ENCODE measurements around the gene ANTKMT.
"Not testable (repeated sequence)": the region's sequence is repeated elsewhere in the genome, so short reads cannot be mapped to it uniquely, and the experiment has no call there.

The ANTKMT gene

DNA sequence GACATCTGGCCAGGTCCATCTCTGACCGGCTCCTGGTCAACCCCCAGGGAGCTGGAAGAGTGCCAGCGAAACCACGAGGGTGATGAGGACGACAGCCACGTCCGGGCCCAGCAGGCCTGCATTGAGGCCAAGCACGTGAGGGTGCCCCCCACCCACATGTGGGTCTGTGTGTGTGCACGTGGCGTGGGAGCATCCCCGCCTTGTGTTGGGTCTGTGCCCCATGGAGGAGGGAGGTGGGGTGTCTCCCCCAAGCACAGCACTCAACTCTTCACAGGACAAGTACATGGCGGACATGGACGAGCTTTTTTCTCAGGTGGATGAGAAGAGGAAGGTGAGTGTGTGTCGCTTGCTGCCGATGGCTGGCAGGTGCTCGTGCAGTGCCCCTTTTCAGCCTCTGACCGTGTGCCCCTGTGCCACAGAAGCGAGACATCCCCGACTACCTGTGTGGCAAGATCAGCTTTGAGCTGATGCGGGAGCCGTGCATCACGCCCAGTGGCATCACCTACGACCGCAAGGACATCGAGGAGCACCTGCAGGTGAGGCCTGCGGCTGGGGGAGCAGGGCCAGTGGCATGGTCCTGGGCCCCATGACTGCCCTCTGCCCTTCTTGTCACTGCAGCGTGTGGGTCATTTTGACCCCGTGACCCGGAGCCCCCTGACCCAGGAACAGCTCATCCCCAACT lies 39.1 kb upstream of the ANTKMT start:
- DNase-seq = no peak

DNA sequence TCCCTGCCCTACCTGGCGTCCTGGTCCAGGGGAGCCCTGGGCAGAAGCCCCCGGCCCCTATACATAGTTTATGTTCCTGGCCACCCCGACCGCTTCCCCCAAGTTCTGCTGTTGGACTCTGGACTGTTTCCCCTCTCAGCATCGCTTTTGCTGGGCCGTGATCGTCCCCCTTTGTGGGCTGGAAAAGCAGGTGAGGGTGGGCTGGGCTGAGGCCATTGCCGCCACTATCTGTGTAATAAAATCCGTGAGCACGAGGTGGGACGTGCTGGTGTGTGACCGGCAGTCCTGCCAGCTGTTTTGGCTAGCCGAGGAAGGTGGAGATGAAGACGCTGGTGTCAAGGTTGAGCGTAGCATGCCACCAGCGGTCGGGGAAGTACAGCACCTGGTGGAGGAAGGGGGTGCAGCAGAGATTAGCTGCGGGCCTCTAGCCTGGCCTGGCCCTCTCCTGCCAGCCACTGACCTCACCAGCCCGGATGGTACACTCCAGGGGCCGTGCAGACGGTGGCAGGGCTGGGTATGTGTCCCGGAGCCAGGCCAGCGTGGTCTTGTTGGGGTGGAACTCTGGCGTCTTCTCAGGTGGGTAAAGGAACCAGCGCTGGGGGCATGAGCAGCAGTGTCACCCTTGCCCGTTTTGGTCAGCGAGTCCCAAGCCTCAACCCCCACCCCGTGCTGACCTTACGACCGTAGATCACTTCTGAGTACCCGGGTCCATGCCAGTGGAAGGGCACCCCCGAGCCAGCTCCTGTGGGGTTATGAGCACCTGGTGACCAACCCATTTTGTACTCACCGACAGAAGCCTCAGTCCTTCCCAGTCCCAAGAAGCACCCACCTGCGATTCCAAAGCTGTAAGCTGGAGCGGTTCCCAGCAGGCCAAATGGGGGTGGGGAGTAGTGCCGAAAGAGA lies 38.2 kb upstream of the ANTKMT start:
- no peak for DNase-seq

DNA sequence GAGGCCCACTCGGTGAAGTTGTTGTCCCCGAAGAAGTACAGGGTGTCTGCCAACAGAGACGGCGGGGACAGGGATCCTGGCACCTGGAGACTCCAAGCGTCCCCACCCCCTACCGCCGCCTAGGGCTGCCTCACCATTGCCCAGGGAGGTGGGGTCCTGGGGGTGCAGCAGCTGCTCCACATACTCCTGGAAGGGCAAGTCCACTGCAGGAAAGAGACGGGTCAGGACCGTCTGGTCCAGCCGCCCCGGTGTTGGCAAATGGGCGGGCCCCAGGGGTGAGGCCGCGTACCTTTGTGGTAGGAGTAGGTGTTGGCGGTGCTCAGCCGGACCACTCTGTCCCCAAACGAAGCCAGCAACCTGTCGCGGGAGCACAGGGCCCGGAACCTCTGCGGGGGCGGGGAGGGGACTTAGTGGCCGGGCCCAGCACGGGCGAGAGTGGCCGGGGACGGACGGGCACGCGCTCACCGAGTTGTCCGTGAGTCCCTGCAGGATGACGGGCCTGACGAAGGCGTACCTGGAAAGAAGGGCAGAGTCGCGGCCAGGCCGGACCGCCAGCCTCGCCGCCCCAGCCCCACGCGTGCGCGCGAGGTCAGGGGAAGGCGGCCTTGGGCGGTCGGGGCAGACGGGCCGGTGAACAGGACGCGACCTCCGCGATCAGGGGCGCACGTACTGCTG lies 37.4 kb upstream of the ANTKMT start:
- no peak for DNase-seq

DNA sequence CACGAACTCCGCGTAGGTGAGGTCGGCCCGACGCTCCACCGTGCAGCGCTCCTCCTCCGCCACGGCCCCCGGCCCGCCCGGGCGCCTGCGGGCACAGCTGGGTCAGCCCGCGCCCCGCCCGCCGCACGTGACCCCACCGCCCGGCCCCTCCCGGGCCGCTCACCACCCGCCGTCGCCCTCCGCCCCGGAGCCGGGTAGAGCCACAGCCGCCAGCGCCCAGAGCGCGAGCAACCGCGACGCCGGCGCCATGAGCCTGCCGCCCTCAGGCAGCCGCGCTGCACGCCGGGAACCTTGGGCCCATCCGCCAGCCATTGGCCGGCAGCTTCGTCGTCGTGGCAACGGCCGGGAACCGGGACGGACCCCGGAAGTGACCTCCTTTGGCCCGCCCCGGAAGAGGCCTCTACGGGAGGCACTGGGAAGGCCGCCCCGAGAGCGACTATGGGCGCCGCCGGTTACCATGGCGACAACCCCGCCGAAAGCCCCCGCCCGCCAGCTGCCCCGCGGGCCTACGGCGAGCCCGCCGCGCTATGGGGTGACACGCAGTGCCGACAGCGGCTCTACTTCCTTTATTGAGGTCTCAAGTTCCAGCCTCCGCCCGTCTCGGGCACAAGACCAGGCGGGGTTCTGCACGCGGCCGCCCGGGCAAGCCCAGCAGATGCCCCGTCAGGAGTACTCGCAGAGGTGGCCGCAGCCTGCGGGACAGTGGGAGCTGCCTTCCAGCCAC lies 36.7 kb upstream of the ANTKMT start, which contains the start of gene JMJD8:
Gene JMJD8, minus strand, starts transcription at position 264 of the 724 bp plus-strand sequence. Its CDS starts 15 bp downstream, at position 249.
- peak; percentile 82 to 97 for DNase-seq

DNA sequence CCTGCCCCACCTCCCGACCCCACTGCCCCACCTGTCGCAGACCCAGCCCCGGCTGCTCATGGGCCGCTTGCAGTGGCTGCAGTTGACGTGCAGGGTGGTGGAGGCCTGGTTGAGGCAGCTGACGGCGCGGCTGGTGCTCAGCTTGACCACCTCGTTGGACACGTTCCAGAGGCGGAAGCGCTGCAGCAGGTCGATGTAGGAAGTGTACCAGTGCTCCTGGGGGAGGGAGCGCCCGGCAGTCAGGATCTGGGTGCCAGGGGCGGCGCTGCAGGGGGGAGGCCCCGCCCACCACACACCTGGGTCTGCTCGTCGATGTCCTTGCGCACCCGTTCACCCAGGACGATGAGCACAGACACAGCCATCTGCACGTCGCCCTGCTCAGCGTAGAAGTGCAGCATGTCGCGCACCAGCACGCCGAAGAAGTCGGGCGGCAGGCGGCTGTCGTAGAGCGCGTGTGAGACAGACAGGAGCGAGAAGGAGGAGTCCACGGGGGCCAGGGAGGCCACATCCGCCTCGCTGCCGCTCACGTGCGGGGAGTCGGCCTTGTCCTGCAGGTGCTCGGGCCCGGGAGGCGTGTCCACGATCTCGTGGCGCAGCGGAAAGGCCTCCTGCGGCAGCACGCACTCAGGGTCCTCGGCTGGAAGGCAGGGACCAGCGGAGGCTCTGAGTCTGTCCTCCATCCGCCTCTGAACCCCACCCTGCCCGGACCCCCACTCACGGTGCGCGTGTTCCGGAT lies 35.8 kb upstream of the ANTKMT start:
- DNase-seq = no peak

DNA sequence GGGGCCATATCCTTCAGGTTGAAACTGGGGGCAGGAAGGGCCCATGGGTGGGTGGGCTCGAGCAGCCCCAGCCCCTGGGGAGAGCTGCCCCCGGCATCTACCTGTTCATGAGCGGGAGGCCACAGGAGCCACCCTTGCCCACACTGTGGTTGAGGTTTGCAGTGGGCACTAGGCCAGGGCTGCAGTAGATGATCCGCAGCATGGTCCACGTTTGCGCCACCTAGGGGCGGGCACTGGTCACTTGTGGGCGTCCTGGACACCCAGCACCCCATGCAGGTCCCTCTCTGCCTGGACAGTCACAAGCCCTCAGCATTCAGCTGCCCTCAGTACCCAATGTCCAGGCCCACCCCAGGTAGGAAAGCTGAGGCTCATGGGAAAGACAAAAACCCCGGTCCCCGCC lies 35.0 kb upstream of the ANTKMT start:
- peak in 1 of 2 experiments; percentile 27 for DNase-seq

DNA sequence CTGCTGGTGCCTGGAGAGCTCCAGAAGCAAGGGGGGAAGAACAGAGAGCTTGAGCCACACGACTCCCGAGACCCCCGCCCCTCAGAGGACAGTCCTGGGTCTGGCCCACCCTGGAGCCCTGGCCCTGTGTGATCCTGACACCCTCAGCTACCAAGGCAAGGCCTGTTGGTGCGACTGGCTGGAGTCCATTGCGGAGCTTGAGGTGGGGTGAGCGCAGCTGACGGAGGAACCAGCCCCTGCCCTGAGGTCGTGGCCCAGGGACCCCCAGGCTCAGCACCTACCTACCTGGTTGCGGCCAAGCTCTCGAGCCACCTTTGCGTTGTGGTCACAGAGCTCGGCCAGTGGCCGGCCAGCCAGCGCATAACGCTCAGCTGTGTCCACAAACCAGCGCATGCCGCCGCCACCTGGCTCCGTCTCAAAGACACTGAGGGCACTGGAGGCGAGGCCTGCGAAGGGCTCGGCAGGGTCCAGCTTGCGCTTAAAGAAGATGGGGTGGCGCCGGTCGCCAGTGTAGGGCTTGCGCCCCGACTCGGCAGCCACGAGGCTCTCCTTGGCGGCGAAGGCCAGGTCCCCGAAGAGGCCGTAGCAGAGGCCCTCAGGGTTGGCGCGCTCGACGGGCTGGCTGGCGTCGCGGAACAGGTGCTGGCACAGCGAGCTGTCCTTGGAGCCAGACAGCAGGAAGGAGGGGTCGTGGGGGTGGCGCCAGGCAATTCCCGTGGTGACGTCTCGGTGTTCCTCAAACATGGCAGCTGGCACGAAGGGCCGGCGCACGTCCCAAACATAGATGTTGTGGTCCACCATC lies 34.3 kb upstream of the ANTKMT start:
- no peak for DNase-seq

DNA sequence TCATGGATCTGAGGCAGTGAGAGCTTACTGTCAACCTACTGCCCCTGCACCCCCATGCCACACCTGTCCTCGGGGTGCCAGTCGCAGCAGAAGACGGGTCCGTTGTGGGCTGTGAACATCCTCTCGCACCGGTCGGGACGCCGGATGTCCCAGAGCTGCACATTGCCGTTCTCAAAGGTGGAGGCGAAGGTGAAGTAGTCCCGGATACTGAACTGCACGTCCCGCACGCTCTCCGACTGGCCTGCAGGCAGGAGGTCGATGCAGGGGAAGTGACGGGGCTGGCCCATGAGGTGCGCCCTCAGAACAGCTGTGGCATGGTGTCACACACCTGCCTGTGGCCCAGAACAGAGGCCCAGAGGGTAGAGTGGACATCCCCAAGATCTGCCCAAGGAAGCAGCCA lies 33.4 kb upstream of the ANTKMT start:
- DNase-seq = no peak

DNA sequence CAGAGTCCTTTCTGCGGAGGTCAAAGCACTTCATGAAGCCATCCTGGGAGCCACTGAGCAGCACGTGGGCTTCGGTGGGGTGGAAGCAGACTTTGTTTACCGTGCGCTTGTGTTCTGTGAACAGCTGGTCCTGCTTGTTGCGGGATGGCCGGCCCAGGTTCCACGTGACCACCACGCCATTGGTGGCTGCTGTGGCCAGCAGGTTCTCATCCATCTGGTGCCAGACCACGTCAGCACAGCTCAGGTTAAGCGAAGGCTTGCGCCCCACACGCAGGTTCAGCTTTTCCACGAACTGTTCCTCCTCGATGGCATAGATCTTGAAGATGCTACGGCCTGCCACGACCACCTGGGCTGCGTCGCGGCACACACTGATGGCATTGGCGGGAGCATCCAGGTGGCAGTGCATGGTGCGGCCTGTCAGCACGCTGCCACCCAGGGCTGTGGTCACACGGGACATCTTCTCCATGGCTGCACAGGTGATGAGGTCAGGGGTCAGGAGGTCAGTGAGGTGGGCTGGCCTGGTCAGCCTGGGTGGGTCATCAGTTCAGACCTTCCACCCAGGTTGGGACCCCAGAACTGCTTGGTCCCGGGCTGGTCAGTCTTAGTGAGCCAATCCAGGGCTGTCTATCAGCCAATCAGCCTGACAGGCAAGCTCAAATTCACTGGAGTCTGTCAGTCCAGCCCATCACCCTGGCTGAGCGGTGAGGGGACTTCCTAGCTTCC lies 31.6 kb upstream of the ANTKMT start:
- no peak for DNase-seq

DNA sequence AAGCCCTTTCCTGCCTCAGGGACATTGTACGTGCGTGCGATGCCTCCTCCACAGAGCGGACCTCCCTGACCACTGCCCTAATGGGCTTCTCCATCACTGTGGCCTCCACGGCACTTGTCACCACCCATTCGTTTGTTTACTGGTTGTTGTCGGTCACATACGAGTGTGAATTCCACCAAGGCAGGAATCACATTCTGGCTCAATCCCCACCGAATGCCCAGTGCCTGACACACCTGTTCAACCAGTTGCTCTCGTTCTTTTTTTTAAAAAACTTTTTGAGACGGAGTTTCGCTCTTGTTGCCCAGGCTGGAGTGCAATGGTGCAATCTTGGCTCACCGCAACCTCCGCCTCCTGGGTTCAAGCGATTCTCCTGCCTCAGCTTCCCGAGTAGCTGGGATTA lies 29.7 kb upstream of the ANTKMT start:
- not testable (repeated sequence) for DNase-seq

DNA sequence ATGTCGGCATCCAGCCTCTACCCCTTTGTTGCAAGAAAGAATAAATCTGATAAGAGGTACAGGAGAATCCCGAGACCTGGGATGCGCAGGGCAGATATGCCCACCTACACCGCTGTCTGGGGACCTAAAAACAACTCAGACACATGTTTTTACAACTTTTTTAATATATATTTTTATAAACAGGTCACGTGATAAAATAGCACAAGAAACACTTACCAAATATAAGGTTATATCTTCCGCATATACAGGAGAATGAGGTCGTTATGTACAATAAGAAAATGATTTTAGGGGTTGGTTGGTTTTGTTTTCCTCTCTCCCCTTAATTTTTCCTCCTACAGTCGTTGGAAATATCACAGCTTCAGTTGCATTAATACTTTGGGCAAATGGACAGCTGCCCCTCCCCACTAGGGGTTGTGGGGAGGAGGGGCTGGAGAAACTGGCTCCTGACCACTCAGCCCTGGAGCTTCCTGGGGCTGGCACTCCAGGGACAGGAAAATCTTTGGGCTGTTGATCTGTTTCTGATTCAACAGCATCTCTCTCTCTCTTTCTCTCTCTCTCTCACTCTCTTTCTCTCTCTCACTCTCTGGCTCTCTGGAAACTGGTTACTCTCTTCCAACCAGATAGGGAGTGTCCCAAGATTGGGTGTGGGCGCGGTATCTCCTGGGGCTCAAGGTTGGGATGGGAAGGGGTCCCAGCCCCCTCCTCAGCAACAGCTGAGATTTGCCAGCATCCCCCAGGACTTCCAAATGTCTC lies 28.4 kb upstream of the ANTKMT start:
- no peak for DNase-seq

DNA sequence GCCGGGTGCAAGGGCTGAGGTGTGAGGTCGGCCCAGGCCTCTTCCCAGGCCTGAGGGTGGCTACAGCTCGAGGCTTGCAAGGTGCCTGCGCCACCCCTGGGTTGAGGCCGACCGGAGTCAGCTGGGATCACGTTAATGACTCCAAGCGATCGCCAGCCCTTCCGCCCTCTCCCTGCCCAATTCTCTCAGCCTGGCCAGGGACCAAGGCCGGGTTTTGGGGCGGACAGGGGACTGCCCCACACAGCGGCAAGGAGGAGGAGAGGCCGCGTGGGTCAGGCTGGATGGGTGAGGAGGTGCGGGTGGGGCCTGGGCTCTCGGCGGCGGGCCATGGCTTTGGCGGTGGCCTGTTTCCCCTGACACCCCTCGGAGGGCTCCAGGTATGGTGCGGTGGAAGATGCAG lies 27.6 kb upstream of the ANTKMT start:
- no peak for DNase-seq

DNA sequence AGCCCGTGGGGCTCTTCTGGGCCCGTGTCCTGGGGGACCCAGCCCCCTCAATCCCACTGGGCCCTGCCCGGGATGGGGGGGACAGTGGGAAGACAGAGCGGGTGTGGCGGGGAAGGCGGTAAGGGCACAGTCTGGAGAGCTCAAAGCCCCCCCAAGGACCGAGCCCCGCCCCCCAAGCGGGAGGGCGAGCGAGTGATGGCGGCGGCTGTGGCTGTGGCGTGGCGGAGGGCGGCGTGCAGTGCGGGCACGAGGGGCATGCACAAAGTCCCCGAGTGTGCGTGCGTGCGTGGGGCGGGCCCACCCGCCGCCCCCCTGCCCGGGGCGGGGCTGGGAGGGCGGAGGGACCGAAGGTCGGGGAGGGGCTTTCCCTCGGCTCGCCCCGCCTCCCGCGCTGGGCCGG lies 27.2 kb upstream of the ANTKMT start:
- no peak for DNase-seq

DNA sequence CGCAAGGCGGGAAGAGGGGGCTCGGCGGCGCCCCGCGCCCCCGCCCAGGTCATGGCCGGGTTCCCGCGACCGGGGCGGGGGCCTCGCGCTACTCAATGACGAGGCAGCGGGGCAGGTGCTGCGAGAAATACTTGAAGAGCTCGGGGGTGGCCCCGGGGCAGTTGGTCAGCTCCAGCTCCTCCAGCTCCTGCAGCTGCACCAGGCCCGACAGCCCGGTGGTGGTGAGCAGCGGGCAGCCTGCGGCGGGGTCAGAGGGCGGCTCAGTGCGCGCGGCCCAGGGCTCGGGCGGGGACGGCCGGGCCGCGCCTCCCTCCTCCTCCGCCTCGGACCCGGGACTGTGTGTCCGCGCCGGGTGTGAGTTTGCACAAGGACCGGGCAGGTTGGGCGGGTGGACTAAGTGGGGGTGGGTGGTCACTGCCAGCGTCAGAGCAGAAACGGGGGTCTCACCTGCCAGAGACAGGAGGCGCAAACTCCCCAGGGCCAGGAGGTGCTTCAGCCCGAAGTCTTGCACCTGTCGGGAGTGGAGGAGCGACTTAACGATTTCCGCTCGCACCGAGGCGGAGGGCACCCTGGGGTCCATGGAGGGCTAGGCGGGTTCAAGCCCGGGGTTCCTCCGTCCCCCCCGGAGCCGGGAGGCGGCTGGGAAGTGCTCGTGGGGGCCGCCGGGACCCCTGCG lies 26.6 kb upstream of the ANTKMT start:
- DNase-seq = no peak

DNA sequence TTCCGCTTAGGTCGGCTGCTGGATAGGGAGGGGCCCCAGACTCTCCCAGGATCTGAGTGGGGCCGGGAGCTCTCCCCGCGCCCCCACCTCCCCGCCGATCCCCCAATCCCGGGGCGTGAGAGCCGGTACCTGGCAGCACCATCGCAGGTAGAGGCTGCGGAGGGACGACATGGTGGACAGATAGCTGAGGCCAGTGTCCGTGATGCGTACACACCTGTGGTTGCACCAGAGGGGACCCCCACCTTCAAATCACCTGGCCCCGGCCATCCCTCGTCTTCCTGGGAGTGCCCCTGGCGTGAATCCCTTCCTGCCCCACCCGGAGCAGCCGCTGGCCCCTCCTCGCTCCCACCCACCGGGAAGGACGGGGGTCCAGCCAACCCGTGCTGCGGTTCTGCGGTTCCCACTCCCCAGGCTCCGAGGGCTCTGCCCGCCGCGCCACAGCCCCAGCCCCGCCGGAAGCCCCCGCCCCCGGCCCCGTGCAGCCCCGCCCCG lies 26.0 kb upstream of the ANTKMT start:
- no peak for DNase-seq

DNA sequence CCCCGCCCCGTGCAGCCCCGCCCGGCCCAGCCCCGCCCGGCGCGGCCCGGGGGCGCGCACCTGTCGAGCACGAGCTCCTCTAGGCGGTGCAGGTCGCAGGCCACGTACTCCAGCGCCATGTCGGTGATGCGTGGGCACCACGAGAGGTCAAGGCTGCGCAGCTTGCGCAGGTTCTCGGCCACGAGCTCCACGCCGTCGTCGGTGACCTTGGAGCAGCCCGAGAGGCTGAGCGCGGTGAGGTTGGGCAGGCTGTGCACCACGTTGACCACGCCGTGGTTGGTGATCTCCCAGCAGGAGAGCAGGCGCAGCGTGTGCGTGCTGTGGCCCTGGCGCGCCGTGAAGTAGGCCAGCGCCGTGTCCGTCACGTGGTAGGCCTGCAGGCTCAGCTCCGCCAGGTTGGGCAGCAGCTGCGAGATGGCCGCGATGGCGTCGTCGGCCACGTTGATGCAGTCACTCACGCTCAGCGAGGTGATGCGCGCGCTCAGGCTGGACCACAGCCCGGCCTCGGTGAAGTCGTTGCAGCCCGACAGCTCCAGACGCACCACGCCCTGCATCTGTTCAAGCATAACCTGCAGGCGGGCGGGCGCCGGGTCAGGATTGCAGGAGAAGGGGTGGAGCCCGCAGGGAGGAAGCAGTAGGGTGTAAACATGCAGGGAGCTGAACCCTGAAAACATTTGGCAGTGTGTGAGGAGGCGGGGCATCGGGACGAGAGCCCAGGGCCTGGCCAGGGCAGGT lies 25.4 kb upstream of the ANTKMT start:
- no peak for DNase-seq

DNA sequence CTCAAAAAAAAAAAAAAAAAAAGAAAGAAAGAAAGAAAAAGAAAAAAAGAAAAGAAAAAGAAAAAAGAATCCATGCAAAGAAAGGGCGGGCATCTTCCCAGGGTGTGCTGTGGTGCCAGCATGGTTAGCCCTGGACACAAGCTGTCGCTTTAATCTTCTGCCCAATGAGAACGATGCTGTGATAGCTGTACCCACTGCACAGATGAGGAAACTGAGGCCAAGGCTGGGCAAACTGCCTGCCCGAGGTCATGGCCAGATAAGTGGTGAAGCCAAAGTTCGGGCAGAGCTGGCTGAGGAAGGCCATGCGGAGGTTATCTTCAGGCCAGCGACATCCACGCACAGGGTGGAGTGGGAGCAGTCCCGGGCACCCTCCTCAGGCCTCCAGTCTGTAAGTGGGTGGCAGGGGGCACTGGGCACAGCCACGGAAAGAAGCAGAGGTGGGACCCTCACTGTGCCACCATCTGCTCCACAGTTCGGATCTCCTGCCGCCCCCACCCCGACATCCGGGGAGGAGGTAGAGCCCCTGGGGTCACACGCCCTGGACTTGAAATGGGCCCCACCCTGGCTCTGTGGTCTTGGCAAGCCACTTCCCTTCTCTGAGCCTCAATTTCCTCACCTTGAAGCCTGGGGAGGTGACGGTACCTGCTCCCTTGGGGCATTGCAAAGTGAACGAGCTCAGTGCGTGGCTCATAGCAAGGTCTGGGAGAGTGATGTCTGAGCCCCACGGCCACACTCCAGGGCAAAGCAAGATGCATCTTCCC lies 21.9 kb upstream of the ANTKMT start:
- no peak for DNase-seq
